Colon (tissue), 2 donors: ENCODE data around the gene SH3GLB2.

Source experiments
- FAIRE-seq: peaks from 2 replicates; lab custom pipeline; 2012; peaks lifted over from hg19 to GRCh38; lab: Jason Lieb, UNC
- donor health status: control.
- donor health status: control.

Gene SH3GLB2

GRCh38 chr9:129028192-129028966 lies at the start of gene SH3GLB2:
Gene SH3GLB2, minus strand, starts transcription at chr9:129028331. Its CDS starts 177 bp downstream, at chr9:129028154.
- FAIRE-seq: no peak

- FAIRE-seq: no peak
Measured at GRCh38 chr9:129077236-129077635, 49.1 kb upstream of the SH3GLB2 start.

- FAIRE-seq: no peak
Measured at GRCh38 chr9:129076640-129077037, 48.5 kb upstream of the SH3GLB2 start.

GRCh38 chr9:129075996-129076639 lies 48.0 kb upstream of the SH3GLB2 start:
- no peak for FAIRE-seq

- no peak for FAIRE-seq
Measured at GRCh38 chr9:129074106-129074505, 46.0 kb upstream of the SH3GLB2 start.

- no peak for FAIRE-seq
Measured at GRCh38 chr9:129073404-129073803, 45.3 kb upstream of the SH3GLB2 start.

- no peak for FAIRE-seq
Measured at GRCh38 chr9:129072171-129072570, 44.0 kb upstream of the SH3GLB2 start.

- no peak for FAIRE-seq
Measured at GRCh38 chr9:129071526-129072126, 43.5 kb upstream of the SH3GLB2 start.

- FAIRE-seq: no peak
Measured at GRCh38 chr9:129070696-129071525, 42.8 kb upstream of the SH3GLB2 start.

GRCh38 chr9:129069862-129070641 lies 41.9 kb upstream of the SH3GLB2 start:
- no peak for FAIRE-seq

GRCh38 chr9:129068990-129069861 lies 41.1 kb upstream of the SH3GLB2 start:
- FAIRE-seq: no peak

GRCh38 chr9:129068110-129068509 lies 40.0 kb upstream of the SH3GLB2 start:
- no peak for FAIRE-seq

GRCh38 chr9:129064499-129064908 lies 36.4 kb upstream of the SH3GLB2 start:
- no peak for FAIRE-seq

GRCh38 chr9:129063061-129063460 lies 34.9 kb upstream of the SH3GLB2 start:
- no peak for FAIRE-seq

GRCh38 chr9:129060991-129061390 lies 32.9 kb upstream of the SH3GLB2 start:
- no peak for FAIRE-seq

GRCh38 chr9:129059796-129060785 lies 32.0 kb upstream of the SH3GLB2 start:
- FAIRE-seq: no peak

GRCh38 chr9:129058965-129059795 lies 31.0 kb upstream of the SH3GLB2 start:
- FAIRE-seq: no peak

- no peak for FAIRE-seq
Measured at GRCh38 chr9:129054163-129054851, 26.2 kb upstream of the SH3GLB2 start.
